HG03354 (cell line): Measurements from ENCODE around the gene TMPRSS7.
"Not testable (repeated sequence)": the region's sequence is repeated elsewhere in the genome, so short reads cannot be mapped to it uniquely, and the experiment has no call there.

Experiments
- ATAC-seq: cut with Tn5 transposase; IDR thresholded peaks from one replicate; pipeline ENCODE4 v1.9.1; 2021; ENCODE audit warnings: mild to moderate bottlenecking; ENCODE audit not compliant: unreplicated experiment, poor library complexity, severe bottlenecking

Gene TMPRSS7

DNA sequence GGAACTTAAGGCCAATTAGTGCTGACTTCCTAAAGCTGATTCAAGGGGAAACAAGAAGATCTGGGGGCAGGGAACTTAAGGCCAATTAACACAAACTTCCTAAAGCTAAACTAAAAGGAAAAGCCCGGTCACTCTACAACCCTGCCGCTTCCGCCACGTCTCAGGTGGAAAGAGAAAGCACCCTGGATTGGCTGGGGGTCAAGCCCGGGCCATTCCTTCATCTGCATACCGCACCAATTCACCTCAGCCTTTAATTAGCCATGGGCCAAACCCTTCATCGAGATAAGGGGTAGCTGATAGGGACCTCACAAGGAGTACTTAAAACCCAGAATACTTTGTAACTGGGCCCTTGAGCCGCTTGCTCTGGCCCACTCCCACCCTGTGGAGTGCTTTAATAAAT is 14.4 kb downstream of the TMPRSS7 start:
- no peak for ATAC-seq

DNA sequence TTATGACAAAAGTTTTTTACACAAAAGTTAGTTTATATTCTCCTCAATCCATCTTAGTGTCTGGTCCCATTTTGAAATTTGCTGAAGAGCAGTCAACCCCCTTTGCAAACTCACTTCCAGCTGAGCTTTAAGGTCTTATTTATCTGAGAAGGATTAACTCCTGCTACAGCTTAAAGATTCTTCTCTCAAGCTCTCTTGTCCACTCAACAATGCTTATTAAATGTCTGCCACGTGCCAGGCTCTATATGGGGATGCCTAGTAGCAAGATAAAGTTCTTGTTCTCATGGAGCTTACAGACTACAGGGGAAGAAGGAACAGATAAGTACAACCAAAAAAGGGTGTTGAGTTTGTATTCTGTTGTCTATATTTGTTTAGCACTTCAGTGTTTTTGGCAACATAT is 18.7 kb downstream of the TMPRSS7 start:
- ATAC-seq: no peak

DNA sequence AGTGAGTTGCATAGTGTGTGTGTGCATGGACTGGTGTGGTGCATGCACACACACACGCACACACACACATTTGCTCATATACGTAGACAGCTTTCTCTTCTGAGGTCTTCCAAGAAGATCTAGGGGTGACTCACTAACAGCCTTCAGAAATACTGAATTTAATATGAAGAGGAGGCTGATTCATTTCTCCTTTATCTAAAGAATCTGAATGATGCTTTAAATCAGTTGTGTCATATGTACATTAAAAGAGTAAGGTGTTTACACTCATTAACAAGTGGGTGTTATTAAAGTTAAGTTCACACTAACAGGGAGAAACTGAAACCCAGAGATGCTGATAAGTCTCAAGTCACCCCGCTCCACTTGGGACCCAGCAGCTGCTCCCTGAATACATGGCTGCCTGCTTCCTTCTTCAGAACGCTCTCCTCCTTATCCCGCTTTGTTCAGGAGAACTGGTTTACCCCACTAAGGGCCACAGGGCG is 22.0 kb downstream of the TMPRSS7 start:
- ATAC-seq: no peak

DNA sequence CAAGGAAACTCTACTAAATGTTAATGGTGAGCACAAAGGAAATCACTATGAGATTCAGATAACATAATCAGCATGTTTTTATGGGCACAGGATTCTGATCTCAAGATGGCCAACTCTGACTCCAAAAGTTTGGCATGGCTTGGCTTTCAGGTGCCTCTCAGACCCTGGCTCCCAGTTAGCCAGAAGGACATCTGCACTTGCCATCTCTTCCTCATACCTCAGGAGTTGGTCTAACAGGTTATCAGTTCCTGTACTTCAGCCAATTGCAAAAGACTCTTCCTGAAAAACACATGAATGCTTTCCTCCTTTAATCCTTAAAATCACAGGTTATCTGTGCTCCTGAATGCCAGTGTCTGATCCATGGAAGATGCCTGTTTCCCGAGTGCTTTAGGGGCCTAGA is 25.0 kb downstream of the TMPRSS7 start:
- ATAC-seq: no peak

DNA sequence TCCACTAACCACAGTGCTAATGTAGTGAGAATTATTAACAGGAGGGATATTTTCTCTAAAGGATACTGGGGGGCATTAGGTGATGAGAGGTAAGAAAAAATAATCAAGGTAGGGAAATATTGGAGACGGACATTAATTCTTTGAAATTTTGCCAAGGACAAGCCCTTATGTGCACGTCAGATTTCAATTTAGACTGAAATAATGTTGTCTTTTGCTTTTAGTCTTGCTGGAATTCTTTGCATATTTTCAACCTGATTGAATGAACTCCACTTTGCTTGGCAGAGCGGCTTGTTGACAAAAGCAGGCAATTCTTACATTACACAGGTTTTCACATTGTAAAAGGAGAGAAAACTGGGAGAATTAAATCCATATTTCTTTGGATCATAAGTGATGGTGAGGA is 26.6 kb downstream of the TMPRSS7 start:
- no peak for ATAC-seq

DNA sequence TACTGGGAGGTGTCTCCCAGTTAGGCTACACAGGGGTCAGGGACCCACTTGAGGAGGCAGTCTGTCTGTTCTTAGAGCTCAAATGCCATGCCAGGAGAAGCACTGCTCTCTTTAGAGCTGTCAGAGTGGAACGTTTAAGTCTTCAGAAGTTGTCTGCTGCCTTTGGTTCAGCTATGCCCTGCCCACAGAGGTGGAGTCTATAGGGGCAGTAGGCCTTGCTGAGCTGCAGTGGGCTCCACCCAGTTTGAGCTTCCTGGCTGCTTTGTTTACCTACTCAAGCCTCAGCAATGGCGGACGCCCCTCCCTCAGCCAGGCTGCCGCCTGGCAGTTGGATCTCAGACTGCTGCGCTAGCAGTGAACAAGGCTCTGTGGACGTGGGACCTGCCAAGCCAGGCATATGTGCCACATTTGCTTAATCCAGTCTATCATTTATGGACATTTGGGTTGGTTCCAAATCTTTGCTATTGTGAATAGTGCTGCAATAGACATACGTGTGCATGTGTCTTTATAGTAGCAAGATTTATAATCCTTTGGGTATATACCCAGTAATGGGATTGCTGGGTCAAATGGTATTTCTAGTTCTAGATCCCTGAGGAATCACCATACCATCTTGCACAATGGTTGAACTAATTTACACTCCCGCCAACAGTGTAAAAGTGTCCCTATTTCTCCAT is 38.0 kb downstream of the TMPRSS7 start:
- ATAC-seq: not testable (repeated sequence)

DNA sequence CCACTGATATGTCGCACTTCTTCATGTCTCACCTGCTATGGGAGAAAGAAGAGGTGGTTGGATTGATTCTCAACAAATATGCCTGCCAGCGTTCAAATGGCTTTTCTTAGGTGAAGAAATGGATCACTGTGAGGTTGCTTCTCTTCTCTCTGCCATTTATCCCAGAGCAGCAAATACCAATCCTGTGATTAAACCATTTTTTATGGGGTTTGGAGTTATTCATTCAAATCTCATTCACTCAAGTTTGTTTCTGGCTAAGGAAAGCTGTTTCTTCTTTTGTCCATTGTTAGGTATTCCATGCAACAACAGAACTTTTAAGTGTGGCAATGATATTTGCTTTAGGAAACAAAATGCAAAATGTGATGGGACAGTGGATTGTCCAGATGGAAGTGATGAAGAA is 39.5 kb downstream of the TMPRSS7 start:
- no peak for ATAC-seq

DNA sequence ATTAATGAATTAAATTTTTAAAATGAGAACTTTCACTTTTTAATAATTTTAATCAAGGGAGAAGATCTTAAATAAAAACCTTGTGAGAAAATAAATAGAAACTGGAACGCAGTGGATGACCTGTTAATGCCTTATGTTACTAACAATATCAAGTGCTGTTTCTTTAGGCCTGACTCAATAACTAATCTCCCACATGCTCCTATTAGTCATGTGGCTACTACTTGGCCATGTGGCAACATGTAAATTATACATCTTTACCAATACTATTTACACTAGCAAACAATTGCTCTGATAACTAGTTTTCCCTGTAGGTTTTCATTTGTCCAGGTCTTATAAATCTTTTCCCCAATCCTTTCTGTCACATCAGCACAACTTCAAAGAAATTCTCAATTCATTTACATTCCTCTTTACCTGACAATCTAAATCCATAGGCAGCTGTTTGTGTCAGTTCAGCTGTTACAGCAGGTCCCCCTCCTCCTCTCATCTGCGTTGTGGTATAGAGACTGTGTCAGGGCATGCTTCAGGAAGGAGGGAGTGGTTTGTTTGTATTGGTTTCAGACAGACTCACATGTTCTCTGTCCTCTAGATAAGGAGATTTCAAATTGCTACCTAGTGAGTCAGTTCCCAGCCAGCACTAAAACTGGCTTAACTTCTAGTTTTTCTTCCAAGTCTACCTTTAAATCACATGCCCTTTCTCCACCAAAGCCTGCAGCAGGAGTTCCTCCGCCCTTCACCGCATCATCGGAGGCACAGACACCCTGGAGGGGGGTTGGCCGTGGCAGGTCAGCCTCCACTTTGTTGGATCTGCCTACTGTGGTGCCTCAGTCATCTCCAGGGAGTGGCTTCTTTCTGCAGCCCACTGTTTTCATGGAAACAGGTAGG is 40.3 kb downstream of the TMPRSS7 start:
- ATAC-seq: peak; percentile 88

DNA sequence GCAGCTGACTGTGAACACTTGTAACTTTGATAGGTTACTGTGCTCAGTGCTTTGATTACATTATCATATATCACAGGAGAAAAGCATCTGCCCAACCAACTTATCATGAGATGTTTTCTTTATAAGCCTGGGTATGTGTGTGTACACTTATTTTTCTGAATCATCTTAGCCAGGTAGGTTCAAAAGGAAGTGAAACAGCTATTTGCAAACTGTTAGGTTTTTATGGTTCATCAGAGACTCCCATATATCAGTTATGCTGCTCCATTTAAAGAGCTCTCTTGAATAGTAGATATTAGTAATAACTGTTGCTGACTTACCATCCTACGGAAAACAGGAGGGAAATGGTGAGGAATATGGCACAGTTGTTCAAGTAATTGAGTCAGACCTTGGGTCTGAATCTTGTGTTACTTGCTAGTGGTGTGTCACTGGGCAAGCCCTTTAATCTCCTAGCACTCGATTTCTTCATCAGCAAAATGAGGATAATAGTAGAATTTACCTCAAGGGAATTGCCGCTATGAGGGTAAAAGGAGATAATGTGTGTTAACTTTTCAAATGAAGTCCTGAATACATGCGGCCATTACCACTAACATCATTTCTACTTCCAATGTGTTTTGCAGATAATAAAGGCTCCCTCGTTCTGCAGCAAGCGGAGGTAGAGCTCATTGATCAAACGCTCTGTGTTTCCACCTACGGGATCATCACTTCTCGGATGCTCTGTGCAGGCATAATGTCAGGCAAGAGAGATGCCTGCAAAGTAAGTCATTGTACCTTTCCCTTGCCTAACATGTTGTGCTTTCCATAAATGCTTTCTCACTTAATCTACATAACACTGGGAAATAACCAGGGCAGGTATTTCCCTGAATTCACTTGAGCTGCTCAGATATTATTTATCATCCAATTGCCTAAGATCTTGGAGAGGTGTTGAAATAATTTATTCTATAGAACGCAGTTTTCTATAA is 43.9 kb downstream of the TMPRSS7 start:
- ATAC-seq: no peak

DNA sequence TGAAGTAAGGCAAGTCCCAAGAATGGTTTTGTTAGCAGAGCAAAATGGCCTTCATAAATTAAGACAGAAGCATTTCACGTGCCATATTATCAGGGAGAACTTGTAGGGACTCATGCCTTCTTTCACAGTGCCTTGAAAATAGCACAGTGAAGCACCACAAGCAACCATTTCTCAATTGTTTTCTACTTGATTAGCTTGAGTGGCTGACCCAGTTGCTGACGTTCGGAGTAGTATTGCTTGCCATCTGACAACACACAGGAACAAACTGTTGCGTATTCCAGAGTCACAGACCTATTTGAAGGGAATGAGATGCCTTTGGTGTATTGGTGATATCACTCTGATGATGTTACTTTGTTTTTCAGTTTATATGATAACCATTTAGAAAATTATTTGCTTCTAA is 48.7 kb downstream of the TMPRSS7 start:
- no peak for ATAC-seq

DNA sequence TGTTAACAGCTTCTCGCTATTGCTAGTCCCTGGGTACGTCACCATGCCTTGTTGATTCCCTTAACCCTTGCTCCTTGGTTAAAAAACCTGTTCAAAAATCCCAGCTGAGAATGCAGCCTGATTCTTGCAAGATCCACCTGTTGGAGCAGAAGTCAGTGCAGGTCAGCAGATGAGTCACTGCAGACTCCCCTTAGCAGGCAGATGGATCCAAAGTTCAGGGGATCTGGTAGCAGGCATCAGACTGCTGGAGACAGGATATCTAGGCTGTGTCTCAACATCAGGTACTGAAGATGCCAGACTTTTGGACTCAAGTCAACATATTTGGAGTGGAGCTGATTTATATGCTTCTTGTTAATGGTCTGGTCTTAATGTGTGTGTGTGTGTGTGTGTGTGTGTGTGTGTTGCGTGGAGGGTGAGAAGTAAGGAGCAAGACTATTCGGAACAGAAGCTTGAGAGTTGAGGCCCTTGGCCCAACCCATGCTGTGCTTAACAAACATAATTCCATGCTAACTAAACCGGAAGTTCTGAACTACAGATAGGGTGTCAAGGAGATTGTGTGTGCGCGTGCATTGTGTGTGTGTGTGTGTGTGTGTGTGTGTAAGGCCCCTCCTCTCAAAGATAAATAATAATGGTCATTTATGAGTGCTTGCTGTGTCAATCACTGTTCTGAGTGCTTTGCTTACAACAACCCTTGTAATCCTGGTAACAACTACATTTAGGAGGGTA is 50.6 kb downstream of the TMPRSS7 start:
- no peak for ATAC-seq

DNA sequence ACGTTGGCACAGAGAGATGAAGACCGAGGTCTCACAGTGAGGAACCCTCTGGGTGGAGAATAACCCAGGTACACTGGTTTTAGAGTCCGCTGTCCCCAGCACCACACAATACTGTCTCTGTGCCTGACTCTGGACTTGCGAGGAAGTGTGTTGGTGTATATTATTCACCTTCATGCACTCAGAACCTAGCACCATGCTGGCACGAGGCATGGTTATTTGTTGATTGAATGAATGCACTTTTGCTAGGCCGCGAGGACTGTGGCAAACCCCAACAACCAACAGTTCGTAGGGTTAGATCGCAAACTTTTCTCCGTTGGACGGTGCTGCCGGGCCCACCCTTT is 51.2 kb downstream of the TMPRSS7 start:
- ATAC-seq: peak; percentile 3

DNA sequence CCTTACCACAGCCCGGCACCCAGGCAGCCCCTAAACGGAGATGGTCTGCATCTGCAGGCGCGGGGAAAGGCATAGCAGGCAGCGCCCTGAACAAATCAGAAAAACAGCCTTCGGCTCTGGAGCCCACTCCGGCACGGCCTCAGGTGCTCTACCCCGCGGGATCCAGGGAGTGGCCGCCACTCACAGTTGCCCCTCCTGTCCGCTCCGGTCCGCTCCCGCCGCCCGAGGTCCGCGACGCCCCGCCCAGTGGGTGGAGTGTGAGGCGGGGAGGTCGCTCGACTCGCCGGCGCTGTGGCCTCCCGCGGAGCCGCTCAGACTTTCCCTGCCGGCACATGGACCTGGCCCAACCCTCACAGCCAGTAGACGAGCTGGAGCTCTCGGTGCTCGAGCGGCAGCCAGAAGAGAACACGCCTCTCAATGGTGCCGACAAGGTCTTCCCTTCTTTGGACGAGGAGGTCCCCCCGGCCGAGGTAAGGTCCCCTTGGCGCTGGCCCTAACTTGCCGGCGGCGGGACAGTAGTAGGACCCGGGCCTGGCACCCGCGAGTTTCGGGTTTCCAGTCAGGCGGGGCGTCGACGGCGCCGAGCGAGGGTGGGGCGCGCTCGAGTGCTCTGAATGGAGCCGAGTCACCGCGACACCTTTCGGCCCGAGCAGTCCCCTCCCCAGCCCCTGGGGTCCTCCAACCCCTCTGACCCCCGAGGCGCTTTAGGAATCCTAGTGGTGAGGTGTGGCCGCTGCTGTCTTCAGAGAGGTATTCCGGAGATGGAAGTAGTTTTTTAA is 51.7 kb downstream of the TMPRSS7 start, which contains the start of gene C3orf52:
Gene C3orf52 (plus strand): TSS at position 314 of the 779 bp plus-strand sequence. CDS start 19 bp downstream, at position 333.
- ATAC-seq: peak; percentile 81

DNA sequence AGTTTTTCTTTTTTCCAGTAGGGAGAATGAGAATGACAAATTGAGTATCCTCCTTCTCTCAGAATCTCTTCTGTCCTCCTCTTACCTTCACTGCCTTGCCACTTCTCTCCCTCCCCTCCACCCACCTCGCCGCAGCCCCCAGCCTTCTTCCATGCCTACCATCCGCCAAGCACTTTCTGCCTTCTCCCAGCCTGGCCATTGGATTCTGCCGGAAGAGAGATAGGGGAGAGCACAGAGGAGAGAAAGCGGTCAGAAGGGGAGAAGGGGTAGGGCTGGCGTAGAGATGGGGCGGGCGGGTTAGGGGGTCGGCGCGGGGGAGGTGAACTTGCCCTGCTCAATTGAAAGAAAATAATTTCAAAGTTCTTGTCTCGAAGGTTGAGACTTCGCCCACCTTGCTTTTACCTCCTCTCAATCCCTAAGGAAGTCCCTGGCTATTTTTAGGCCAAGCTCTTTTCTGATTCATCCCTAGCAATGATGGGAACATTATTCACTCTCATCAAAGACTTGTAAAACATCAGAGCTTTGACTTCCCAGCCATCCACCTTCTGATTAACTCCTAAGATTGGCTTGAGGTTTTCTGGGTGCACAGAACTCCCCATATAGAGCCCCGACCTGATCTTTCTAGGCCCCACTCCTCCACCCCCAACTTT is 52.5 kb downstream of the TMPRSS7 start:
- ATAC-seq: no peak

DNA sequence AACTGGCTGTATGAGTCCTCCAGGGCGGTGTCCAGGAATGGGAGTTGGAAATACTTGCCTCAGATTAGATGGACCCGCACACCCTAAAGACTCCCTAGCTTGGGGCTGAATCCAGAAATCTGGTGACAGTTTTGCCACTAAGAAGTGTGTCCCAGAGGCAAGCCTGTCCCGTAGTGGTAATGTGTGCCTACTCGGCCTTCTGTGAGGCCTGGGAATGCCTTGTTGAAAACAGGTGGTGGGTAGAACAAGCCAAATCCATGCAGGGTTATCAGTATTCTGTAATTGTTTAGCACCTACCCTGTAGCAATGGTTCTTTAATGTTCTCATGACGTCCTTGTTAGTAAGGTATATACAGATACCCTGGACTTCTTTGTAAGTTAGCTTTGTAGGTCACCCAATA is 53.2 kb downstream of the TMPRSS7 start:
- ATAC-seq: no peak

DNA sequence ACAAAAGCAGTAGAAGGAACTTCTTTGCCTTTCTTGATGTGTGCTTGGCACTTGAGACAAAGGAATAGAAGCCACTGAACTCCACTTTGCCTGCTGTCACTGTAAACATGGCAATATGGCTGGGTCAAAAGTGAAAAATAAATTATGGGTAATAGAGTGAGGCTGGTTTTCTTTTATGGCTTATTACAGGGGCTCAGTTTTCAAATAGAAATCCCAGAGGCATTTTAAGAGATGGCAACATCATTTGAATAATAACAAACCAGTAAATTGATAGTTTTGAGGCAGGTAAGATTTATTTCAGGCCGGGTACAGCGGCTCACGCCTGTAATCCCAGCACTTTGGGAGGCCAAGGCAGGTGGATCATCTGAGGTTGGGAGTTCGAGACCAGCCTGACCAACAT is 54.4 kb downstream of the TMPRSS7 start:
- no peak for ATAC-seq

DNA sequence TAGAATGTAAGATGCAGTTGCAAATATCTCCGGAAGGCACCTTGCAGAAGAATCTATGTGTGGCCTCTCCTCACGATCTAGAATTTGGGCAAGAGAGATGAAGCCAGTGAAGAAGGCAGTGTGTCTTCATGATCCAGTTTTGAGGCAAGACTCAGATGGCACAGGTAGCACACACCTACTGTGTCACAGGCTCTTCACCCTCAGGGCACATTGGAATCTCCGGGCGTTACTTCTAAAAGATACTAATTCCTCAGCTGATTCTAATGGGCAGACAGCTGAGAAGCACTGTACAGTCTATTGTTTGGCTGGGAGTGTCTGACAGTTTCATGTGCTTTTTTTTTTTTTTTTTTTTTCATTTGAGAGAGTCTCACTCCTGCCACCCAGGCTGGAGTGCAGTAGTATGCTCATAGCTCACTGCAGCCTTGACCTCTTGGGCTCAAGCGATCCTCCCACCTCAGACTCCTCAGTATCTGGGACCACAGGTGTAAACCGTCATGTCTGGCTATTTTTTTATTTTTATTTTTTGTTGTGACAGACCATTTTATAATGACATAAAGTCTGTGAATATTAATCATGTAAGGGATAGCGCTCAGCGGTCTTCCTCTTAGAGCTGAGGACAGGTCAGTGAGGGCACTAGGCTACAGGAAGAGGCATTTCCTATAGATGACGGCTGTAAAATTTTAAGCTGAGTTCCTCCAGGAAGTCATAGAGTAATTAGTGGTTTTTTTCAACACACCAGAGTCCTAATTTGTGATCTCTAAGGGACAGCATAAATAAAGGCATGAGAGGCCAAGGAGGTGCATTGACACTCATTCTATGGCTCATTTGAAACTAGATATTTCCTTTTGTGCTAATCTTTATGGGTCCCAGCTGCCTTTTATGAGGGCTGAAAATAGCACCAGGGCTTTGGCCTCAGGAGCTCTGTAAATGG is 55.7 kb downstream of the TMPRSS7 start:
- ATAC-seq: no peak
